Loucy (cell line): ENCODE data around the gene BACH2.

Experiments
- H2AFZ ChIP-seq: fragments of 200-600 bp; sonication (generic); 2 replicates; pipeline ENCODE4 v1.6.0; 2016; ENCODE audit warnings: antibody characterized with exemption, mild to moderate bottlenecking, low read length, moderate library complexity
- H3F3A ChIP-seq: fragments of 200-600 bp; 2 replicates; pipeline ENCODE4 v1.6.0; 2016; ENCODE audit warnings: antibody characterized with exemption, low read depth, mild to moderate bottlenecking
- H3K27me3 ChIP-seq: fragments of 200-600 bp; sonication (generic); 2 replicates; pipeline ENCODE4 v1.6.1; 2014; ENCODE audit warnings: low read length, mild to moderate bottlenecking; ENCODE audit not compliant: insufficient read depth, poor library complexity, severe bottlenecking
- H3K36me3 ChIP-seq: fragments of 200-600 bp; sonication (generic); 2 replicates; pipeline ENCODE4 v1.6.1; 2016; ENCODE audit warnings: low read length; ENCODE audit not compliant: insufficient read depth
- H3K4me1 ChIP-seq: fragments of 200-600 bp; sonication (generic); 2 replicates; pipeline ENCODE4 v1.5.1; 2014; ENCODE audit warnings: low read length, mild to moderate bottlenecking; ENCODE audit not compliant: insufficient read depth, poor library complexity, severe bottlenecking
- H3K4me2 ChIP-seq: fragments of 200-600 bp; sonication (generic); 2 replicates; pipeline ENCODE4 v1.6.0; 2014; ENCODE audit warnings: antibody characterized with exemption, low read length, low read depth, mild to moderate bottlenecking; ENCODE audit not compliant: poor library complexity, severe bottlenecking
- H3K4me3 ChIP-seq: fragments of 200-600 bp; sonication (generic); 2 replicates; pipeline ENCODE4 v1.5.1; 2014; ENCODE audit warnings: low read length, mild to moderate bottlenecking, mixed read lengths; ENCODE audit not compliant: poor library complexity, severe bottlenecking
- H3K79me2 ChIP-seq: fragments of 200-600 bp; sonication (generic); 2 replicates; pipeline ENCODE4 v1.6.1; 2014; ENCODE audit warnings: low read length; ENCODE audit not compliant: insufficient read depth
- H3K9ac ChIP-seq: fragments of 200-600 bp; sonication (generic); 2 replicates; pipeline ENCODE4 v1.6.0; 2014; ENCODE audit warnings: mild to moderate bottlenecking, low read depth, low read length, moderate library complexity; ENCODE audit not compliant: poor library complexity, severe bottlenecking
- H3K9me2 ChIP-seq: fragments of 200-600 bp; sonication (generic); replicated peaks from 2 replicates; pipeline ENCODE4 v1.6.1; 2016; ENCODE audit warnings: low read depth, low read length, mixed read lengths
- H3K9me3 ChIP-seq: fragments of 200-600 bp; sonication (generic); 2 replicates; pipeline ENCODE4 v1.6.1; 2014; ENCODE audit warnings: mild to moderate bottlenecking, antibody characterized with exemption, low read length, low read depth; ENCODE audit not compliant: insufficient read depth
- H4K20me1 ChIP-seq: fragments of 200-600 bp; sonication (generic); 2 replicates; pipeline ENCODE4 v1.6.0; 2014; ENCODE audit warnings: antibody characterized with exemption, low read length, mild to moderate bottlenecking; ENCODE audit not compliant: insufficient read depth, poor library complexity, severe bottlenecking
- CTCF ChIP-seq: fragments of 200-600 bp; sonication (generic); conservative IDR thresholded peaks from 2 replicates; pipeline ENCODE4 v1.5.1; 2014; ENCODE audit warnings: mild to moderate bottlenecking, antibody characterized with exemption, low read length
- EZH2phosphoT487 ChIP-seq: fragments of 200-600 bp; IDR thresholded peaks from 2 replicates; pipeline ENCODE4 v1.6.1; 2018; ENCODE audit warnings: antibody characterized with exemption, mild to moderate bottlenecking, moderate library complexity, borderline replicate concordance

BACH2 gene

GRCh38 chr6:90290811-90291420, 5.7 kb downstream of the BACH2 start:
- H3K27me3 ChIP-seq: no peaks in the 10 kb centered on the region
- no peaks in the 10 kb centered on the region for H3K9me3 ChIP-seq
- TF ChIP-seq CTCF (no peak), EZH2phosphoT487 (no peak)
- H3K9me2 ChIP-seq: no peaks in the 10 kb centered on the region
- no peaks in the 10 kb centered on the region for H4K20me1 ChIP-seq
- H2AFZ ChIP-seq: no peak overlapping the region
- peaks cover 100% of the 10 kb centered on the region for H3K79me2 ChIP-seq
- H3K4me3 ChIP-seq: peak overlapping the region; percentile 77
- peaks cover 78% of the 10 kb centered on the region for H3K4me1 ChIP-seq
- peak overlapping the region; percentile 93 for H3K4me2 ChIP-seq
- 0 out of 2 replicates have a peak, but pooled peaks cover 3% of the 10 kb centered on the region for H3F3A ChIP-seq
- no peaks in the 10 kb centered on the region for H3K36me3 ChIP-seq
- H3K9ac ChIP-seq: no peak overlapping the region

GRCh38 chr6:90289902-90290301, 6.7 kb downstream of the BACH2 start:
- Histone ChIP-seq H3K9me2 (no peaks in the 10 kb centered on the region), H2AFZ (no peak overlapping the region), H3K4me2 (peak overlapping the region; percentile 33), H3K27me3 (no peaks in the 10 kb centered on the region), H4K20me1 (peaks cover 7% of the 10 kb centered on the region), H3K4me3 (no peak overlapping the region), H3K79me2 (peaks cover 100% of the 10 kb centered on the region), H3K4me1 (peaks cover 88% of the 10 kb centered on the region), H3K9ac (no peak overlapping the region), H3K36me3 (no peaks in the 10 kb centered on the region), H3F3A (0 out of 2 replicates have a peak, but pooled peaks cover 3% of the 10 kb centered on the region), H3K9me3 (no peaks in the 10 kb centered on the region)
- TF ChIP-seq CTCF: no peak
- TF ChIP-seq EZH2phosphoT487: no peak

GRCh38 chr6:90288404-90288803, 8.2 kb downstream of the BACH2 start:
- H3K9me3 ChIP-seq: no peaks in the 10 kb centered on the region
- peak overlapping the region; percentile 33 for H3K4me2 ChIP-seq
- no peak overlapping the region for H3K9ac ChIP-seq
- 0 out of 2 replicates have a peak, but pooled peaks cover 3% of the 10 kb centered on the region for H3F3A ChIP-seq
- peaks cover 13% of the 10 kb centered on the region for H4K20me1 ChIP-seq
- peaks cover 100% of the 10 kb centered on the region for H3K79me2 ChIP-seq
- H3K9me2 ChIP-seq: no peaks in the 10 kb centered on the region
- no peak for TF ChIP-seq EZH2phosphoT487
- no peak for TF ChIP-seq CTCF
- no peaks in the 10 kb centered on the region for H3K36me3 ChIP-seq
- no peaks in the 10 kb centered on the region for H3K27me3 ChIP-seq
- peaks cover 88% of the 10 kb centered on the region for H3K4me1 ChIP-seq
- no peak overlapping the region for H2AFZ ChIP-seq
- peak overlapping the region; percentile 0 for H3K4me3 ChIP-seq
